NOMO-1 treated with dmso at 0.1 percent for 144 hours (cell line): Measurements from ENCODE around the gene PRLH.

Experiments
- DNase-seq: peaks from one replicate; lab custom pipeline; 2025; ENCODE audit not compliant: unreplicated experiment; lab: John Stamatoyannopoulos, UW

Gene PRLH, protein sequence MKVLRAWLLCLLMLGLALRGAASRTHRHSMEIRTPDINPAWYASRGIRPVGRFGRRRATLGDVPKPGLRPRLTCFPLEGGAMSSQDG

DNA sequence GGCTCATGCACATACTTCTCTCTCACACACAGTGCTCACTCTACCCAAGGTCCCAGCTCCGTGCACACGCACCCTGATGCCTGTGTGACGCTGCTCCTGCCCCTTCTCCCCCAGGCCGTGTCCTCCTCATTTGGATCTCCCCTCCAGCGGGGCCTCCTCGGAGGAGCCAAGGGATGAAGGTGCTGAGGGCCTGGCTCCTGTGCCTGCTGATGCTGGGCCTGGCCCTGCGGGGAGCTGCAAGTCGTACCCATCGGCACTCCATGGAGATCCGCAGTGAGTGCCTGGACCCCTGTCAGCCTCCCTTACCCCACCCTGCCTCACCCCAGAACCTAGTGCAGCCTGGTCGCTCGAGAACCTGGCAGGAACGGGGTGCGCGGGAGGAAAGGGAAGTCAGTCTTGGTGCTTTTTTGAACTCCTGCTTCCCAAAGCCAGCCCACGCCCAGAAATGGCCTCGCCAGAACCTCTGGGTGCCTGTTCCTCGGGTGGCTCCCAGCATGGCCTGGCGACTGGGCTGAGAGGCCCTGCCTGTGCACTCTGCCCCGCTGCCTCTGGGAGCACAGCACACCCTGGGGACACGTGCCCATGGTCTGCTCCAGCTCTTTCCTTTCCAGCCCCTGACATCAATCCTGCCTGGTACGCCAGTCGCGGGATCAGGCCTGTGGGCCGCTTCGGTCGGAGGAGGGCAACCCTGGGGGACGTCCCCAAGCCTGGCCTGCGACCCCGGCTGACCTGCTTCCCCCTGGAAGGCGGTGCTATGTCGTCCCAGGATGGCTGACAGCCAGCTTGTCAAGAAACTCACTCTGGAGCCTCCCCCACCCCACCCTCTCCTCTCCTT is at the start of gene PRLH:
TSS of gene PRLH (plus strand) at position 174 of the 835 bp plus-strand sequence. CDS start at position 174, 0 bp downstream.
- no peak for DNase-seq

DNA sequence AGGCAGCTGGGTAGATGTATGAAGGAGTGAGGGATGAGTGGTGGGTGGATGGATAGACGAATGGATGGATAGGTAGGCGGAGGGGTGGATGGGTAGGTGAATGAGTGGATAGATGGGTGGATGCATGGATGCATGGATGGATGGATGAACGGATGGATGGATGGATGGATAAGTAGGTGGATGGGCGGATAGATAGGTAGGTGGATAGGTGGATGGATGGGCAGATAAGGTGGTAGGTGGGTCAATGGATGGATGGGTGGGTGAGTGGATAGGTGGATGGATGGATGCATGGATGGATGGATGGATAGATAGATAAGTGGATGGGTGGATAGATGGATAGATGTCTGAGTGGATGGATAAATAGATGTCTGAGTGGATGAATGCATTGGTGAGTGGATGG is 49.2 kb upstream of the PRLH start:
- no peak for DNase-seq

DNA sequence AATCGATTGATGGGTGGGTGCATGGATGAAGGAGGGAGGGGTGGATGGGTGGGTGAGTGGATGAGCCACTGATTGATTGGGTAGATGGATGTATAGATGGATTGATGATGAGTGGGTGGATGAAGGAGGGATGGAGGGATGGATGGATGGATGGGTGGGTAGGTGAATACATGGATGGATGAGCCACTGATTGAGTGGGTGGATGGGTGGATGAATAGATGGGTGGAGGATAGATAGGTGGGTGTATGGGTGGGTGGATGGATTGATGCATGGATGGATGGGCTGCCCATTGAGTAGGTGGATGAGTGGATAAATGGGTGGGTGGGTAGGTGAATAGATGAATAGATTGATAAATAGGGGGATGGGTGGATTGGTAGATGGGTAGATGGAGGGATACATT is 48.4 kb upstream of the PRLH start:
- no peak for DNase-seq

DNA sequence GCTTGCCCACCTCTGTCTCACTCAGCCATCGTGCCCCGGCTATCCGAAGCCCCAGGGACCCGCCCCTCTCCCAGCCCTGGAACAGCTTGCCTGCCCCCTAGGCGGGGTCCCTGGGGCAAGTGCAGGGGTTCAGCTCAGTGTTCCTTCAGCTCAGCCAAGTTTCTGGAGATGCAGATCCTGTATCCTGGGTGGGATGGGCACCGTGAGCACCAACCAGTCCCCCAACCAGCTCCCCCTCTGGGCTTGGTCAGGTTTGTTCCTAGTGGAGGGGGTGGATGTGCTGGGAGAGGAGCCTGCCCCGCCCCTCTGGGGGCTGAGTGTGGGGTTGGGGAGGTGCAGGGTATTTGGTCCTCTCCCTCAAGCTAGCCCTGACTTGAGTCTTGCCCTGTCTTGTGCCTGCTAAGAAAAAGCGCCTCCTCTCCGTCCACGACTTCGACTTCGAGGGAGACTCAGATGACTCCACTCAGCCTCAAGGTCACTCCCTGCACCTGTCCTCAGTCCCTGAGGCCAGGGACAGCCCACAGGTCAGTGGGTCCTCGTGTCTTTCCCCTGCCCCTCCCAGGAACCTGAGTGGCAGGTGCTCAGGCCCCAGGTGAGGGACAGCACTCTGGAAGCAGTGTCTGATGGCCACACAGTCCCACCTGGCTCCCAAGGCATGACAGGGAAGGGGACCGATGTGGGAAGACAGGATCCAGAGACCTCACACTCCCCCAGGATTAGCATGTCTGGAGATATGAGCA is 46.7 kb upstream of the PRLH start:
- no peak for DNase-seq

DNA sequence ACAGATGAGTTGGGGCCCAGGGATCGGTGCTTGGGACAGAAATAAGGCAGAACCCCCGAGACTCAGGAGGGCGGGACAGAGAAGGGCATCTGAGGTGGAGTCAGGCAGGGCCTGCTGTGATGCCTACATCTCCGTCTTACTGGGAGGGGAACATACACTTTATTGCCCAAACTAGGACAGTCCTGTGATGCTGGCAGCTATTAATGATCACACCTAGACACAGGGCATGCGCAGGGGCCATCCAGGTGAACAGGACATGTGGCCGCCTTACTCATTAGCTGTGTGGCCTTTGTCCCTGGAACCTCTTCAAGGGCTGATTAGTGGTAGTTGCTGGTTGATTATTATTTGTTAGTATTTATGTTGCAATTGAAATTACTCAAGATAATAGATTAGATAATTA is 46.1 kb upstream of the PRLH start:
- DNase-seq, result no peak

DNA sequence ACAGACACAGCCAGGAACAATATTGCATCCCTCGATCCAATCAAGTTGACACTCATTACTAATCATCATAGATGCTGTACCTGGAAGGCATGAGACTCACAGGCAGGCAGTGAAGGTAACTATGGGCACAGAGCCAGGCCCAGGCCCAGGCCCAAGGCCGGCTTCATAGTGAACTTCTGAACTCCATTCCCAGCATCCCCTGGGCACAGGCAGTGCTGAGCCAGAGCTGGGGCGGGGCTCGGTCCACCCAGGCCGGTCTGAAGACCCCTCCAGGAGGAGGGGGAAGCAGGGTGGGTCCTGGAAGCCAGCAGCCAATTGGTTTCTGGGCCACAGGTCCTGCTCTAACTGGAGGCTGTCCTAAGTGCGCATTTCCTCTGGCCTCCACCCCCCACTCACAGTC is 41.7 kb upstream of the PRLH start:
- no peak for DNase-seq

DNA sequence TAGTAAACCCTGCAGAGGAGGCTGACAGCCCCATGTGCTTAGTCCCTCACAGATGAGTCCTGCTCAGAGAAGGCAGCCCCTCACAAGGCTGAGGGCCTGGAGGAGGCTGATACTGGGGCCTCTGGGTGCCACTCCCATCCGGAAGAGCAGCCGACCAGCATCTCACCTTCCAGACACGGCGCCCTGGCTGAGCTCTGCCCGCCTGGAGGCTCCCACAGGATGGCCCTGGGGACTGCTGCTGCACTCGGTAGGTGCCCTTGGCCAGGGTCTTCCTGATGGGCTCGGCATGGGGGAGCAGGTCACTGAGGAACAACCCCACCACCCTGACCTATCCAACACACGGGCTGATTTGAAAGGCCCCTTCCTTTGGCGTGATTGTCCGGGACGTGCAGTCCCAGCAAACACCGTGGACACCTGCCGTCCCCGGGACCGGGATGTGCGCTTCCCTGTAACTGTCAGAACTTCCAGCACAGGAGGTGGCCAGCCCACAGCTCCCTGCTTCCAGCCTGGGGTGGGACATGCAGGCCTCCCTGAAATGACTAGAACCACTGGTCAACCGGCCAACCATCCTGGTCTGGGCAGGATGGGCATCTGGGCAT is 40.7 kb upstream of the PRLH start:
- no peak for DNase-seq

DNA sequence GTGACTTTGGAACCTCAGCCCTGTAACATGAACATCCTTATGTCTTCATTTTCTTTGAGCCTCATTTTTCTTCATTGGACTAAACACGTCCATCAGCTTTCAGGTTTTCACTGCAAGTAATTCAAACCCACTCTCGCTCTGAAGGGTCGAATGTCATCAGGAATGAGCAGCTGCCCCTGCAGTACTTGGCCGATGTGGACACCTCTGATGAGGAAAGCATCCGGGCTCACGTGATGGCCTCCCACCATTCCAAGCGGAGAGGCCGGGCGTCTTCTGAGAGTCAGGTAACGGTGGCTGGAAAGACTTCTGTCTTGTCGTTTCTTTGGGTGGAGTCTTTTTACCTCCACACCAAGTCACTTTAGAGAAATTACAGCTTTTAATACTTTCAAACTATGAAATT is 39.1 kb upstream of the PRLH start:
- DNase-seq, result no peak

DNA sequence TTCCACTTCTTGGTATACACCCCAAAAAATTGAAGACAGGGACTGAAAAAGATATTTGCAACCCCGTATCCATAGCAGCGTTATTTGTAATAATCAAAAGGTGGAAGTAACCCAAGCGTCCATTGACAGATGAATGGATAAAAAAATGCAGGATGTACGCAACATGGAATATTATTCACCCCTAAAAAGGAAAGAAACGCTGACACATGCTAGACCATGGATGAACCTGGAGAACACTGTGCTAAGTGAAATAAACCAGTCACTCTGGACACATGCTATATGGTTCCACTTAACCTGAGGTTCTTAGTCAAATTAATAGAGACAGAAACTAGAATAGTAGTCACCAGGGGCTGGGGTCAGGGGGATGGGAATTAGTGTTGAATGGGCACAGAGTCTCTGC is 38.6 kb upstream of the PRLH start:
- no peak for DNase-seq

DNA sequence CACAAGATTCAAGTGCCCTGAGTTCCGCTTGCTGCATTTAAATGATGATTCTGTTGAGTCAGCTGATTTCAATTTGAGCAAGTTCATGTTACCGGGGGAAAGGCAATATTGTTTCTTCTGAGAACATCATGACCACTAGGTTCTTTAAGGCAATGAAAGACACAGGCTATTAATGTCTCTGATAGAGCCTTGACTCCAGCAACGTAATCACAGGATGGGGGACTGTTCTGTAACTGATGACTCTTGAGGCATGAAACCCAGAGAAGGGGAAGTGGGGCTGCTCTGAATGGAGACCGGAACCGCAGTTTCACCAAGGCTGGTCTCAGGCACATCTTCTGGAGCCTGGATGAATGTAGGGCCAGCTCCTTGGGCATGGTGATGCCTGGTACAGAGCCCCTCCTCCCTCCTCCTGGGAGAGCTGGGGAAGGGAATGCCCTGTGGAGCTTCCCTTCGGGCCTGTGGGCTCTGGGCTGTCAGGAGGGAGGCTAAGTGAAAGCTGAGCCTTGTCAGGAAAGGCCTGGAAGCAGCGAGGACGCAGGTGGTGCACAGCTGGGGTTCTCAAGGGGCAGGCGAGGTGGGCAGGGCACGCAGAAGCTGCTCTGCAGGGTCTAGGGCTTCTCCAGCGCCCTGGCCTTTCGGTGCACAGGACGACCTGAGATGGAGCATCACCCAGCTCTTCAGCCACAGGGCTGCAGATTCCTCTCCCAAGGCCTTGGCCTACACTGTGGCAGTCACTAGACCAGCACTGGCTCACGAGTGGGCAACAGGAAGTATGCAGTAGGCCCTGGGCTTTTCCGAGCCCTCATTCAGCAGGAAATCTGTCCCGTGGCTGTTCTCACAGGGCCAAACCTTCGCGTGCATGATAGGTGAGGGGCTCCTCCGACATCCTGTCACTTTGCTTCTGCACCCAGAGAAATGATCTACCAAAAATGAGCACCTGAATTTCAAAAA is 36.6 kb upstream of the PRLH start:
- peak; percentile 68 for DNase-seq

DNA sequence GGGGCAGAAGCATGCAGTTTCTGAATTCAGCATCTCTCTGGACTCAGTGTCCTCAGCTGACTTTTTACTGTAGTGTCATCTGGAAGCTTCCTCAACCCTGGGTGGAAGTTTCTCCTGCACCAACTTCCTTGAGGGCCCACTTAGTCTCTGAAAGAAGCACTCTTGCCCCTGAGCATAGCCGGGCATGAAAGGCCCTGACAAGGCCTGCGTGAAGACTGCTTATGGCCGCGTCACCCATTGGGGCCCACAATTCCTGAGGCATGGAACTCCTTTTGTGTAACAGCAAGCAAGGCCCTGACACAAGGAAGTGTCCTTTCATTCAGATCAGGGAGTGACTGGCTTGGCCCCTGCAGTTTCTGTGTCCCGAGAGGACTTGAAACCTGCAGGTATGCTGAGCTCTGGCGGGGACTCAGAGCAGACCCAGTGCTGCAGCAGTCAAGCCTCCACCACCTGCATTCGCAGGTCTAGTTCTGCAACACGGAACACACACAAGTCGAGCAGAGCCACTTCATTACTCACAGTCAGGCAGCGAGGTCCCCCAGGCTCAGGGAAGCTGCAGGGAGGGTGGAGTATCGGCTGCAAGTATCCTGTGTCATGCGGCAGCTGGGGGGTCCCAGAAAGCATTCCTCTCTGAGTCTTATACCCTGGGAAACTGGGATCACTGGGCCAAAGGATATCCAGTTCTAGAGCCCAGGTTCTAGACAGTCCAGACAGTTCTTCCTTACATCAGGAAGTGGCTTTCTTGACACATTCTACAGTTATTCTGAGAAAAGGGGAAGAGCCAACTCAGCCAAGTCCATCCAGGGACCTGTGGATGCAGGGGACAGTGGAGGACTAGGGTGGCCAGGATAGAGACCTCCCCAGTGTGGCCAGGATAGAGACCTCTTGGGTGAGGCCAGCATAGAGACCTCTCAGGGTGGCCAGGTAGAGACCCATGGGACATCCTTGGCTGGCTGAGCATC is 35.6 kb upstream of the PRLH start:
- DNase-seq, result no peak

DNA sequence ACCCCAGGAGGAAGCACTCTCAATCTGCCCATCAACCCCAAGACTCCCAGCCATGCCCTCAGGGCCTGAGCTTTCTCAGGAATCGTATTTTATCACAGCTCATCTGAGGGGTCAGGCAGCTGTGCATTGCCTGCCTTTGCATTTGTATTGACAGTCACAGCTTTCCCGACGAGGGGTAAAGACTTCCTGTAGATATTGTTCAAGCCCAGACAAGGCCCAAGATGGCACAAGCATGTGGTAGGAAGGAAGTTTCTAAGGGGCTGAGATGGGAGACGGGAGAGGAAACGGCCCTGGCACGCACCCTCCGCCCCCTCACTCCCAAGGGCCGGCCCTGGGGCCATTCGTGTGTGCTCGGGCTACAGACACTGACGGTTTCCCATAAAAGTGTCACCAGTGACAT is 34.2 kb upstream of the PRLH start:
- DNase-seq, result no peak

DNA sequence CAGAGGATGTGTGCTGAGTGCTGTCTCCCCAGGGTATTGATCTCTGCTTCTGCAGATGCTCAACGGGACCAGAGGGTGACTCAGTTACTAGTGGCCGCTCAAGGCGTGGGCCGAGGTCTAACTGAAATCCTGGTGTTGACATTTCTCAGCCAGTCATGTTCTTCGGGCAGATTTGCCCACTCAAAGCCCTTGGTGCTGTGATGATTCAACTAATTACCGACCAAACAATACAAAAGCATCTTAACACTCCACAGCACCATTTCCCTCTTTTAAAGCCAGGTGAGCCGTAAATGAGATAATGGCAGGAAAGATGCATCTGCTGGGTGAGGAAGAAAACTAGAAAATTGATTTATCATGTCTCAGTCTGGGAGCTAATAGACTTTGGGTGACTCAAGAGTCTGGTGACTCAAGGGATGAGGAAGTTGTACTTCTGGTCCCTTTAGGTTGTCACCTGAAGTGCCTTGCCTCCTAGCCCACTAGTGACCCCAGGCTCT is 32.7 kb upstream of the PRLH start:
- peak; percentile 64 for DNase-seq

DNA sequence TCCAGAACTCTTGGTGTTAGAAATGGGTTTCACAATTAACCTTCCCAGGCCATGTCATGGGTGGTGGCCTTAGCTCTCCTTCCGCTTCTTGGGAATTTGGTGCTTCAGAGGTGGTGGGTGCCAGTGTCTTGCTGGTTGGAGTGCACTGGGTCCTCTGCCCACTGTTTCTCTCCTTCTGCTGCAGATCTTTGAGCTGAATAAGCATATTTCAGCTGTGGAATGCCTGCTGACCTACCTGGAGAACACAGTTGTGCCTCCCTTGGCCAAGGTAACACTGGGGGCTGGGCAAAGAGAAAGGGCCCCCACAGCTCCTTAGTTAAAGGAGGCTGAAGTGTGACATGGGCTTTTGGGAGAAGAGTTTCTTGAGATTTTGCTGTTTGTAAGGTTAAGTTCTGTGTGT is 32.0 kb upstream of the PRLH start:
- DNase-seq, result no peak

DNA sequence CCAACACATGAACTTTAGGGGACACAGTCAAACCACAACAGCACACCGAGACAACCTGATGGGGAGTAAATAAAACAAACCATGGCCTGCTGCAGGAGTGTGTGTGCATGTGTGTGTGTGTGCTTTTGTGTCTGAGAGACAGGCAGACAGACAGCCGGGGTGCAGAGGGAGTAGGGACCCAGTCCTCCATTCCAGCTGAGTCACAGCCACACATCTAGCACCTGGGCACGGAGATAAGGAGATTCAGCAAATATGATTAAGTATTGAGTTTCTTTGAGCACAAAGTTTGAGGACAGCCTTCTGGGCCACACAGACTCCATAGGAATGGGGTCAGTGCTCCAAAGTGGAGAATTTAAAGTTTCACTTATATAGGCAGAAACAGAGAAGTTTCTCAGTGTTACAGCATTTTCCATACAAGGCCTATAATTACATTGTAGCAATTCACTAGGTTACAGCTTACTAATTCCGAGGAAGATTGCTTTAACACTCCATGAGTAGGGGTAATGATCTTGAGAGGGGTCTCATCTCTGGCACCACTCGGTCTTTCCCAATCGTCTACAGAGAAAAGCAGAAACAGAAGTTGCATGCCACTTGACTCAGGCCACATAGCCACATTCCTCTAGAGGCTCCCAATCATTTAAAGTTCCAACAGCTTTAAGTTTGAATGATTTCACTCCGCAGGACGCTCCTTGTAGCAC is 30.8 kb upstream of the PRLH start:
- DNase-seq, result no peak

DNA sequence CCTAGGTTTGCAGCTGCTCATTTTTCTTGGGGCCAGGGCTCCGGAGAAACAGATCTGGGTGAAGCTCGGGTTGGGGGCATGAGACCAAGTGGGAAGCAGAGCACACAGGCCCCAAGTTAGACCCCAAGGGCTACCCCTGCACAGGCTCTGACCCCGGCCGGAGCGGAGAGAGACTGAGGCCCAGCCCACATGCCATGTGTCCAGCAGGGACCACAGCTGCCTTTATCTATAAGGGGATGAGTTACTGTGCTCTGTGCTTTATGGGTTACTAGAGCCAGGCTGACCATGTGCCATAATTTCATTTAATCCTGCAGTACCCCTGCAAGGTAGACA is 30.3 kb upstream of the PRLH start:
- DNase-seq, result no peak

DNA sequence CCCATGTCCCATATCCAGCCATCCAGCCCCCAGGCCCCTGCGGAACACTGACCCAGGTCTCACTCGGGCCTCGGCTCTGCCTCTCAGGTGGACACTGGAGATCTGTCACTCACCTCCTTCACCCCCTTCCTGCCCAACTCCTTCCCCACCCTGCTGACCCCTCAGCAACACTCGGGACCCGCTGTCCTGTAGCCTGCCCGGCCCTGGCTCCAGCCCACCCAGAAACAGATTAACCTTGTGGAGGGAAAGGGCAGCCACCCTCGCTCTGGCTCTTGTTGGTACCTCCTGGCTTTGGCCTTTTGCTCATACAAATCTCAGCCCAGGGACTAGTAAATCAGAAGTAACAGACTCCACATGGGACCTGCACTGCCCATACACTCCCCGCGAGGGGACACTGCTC is 29.8 kb upstream of the PRLH start:
- DNase-seq, result no peak

DNA sequence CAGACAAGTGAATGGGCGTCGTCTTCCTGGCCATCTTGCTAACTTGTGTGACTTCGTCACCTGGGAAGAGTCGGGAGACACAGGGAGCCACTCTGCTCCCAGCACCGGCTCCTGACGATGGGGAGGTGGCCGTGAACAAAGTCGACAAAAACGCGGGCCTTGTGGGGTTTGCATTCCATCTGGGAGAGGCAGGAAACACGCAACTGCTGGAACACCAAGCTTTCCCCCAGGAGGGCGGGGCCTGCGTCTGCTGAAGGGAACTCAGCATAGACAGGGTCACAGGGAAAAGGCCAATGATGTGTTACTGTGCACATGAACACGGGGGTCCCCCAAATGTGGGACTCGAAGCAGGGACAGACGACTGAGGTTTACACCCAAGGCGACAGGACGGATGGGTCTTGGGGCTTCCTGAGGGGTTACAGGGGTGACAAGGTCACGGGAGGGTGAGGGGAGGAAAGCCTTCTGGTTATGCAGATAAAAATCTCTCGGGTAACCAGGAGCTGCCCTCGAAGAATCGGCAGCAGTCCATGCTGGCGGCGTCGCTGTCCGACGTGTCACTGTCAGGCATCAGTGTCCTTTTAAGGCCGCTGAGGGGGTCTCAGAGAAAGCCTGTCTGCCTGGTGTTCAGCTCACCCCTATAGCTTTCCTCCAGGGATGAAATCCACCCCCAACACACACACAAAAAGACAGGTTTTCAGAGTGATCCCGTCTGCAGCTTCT is 28.2 kb upstream of the PRLH start:
- DNase-seq, result no peak
